ENCODE data around the gene RACK1. TPM values are rescaled to one million over a fixed set of nuclear protein-coding genes. Genes with fewer than 3 reads are reported as not detected.
A peak's percentile ranks its signal among the peaks of the same experiment; 100 is the strongest.

The RACK1 gene
- total RNA-seq, 1 donor from 2014 or later, result 628 TPM

DNA sequence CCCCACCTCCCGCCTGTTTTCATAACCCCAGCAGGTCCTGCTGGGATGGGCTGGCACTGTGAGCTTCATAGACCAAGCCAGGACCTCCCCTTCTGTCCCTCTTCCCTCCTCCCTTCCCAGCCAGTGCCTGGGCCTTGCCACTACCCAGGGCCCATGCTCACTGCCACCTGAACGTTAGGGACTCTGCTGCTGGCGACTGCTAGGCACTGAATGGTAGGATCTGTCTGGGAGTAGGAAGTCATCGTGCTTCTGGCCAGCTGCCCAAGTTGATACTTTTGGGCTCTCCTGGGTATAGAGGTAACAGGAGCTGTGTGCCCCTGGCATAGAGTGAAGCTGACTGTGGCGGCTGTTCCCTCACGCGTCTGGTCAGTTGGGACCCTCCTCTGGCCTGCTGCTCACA is 12.3 kb downstream of the RACK1 start:
- intact Hi-C loops (cut with micrococcal nuclease), result no loop called here
- no peak for DNase-seq
- no peak for TF ChIP-seq CTCF (IDR thresholded peaks at IDR 0.05; ENCODE audit: borderline replicate concordance)
- H3K27ac ChIP-seq (replicated peaks), result no peak overlapping the region
- no peaks in the 10 kb centered on the region for H3K27me3 ChIP-seq (ENCODE audit: low read depth)
- H3K36me3 ChIP-seq, result peaks cover 67% of the 10 kb centered on the region
- no peak overlapping the region for H3K4me3 ChIP-seq
- H3K9me3 ChIP-seq (replicated peaks), result no peaks in the 10 kb centered on the region
- no peaks in the 10 kb centered on the region for H3K4me1 ChIP-seq

DNA sequence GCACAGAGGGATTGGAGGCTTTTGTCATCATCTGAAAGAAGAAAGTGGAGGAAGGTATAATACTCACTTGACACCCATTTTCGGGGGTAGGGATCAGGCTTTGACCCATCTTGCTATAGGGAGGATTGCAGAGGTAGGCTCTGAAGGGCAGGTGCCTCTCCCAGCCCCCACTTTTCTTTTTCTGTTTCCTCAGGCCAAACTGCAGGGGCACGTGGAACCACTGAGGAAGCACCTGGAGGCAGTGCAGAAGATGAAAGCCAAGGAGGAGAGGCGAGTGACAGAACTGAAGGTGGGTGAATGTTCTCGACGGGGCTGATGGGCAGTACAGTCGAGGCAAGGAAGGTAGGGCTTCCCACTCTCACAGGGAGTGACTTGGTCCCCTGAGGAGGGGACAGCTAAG is 13.2 kb downstream of the RACK1 start:
- Histone ChIP-seq H3K4me1 (peaks cover 3% of the 10 kb centered on the region), H3K36me3 (peaks cover 58% of the 10 kb centered on the region), H3K27me3 (ENCODE audit: low read depth) (no peaks in the 10 kb centered on the region), H3K27ac (replicated peaks) (no peak overlapping the region), H3K4me3 (no peak overlapping the region), H3K9me3 (replicated peaks) (no peaks in the 10 kb centered on the region)
- DNase-seq, result no peak
- no peak for TF ChIP-seq CTCF (IDR thresholded peaks at IDR 0.05; ENCODE audit: borderline replicate concordance)
- intact Hi-C loops (cut with micrococcal nuclease), result no loop called here

- intact Hi-C loops (cut with micrococcal nuclease), result no loop called here
- Histone ChIP-seq H3K9me3 (replicated peaks) (no peaks in the 10 kb centered on the region), H3K27ac (replicated peaks) (no peak overlapping the region), H3K36me3 (peaks cover 53% of the 10 kb centered on the region), H3K27me3 (ENCODE audit: low read depth) (no peaks in the 10 kb centered on the region), H3K4me1 (peaks cover 7% of the 10 kb centered on the region), H3K4me3 (no peak overlapping the region)
- no peak for TF ChIP-seq CTCF (IDR thresholded peaks at IDR 0.05; ENCODE audit: borderline replicate concordance)
- DNase-seq, result no peak
Measured at GRCh38 chr5:181229996-181230395, 13.7 kb downstream of the RACK1 start.

GRCh38 chr5:181224390-181225229 is 19.1 kb downstream of the RACK1 start:
- intact Hi-C loops (cut with micrococcal nuclease), result no loop called here
- Histone ChIP-seq H3K27ac (replicated peaks) (peak overlapping the region; percentile 100), H3K9me3 (replicated peaks) (no peaks in the 10 kb centered on the region), H3K27me3 (ENCODE audit: low read depth) (no peaks in the 10 kb centered on the region), H3K4me1 (peaks cover 37% of the 10 kb centered on the region), H3K36me3 (peaks cover 10% of the 10 kb centered on the region), H3K4me3 (peak overlapping the region; percentile 96)
- no peak for DNase-seq
- TF ChIP-seq CTCF (IDR thresholded peaks at IDR 0.05; ENCODE audit: borderline replicate concordance), result no peak

- intact Hi-C loops (cut with micrococcal nuclease), result no loop called here
- DNase-seq, result no peak
- TF ChIP-seq CTCF (IDR thresholded peaks at IDR 0.05; ENCODE audit: borderline replicate concordance), result no peak
Measured at GRCh38 chr5:181223729-181224389, 19.8 kb downstream of the RACK1 start.

More at GRCh38 chr5:181223729-181224389, 19.8 kb downstream of the RACK1 start:
- peak overlapping the region; percentile 96 for H3K4me3 ChIP-seq
- peaks cover 37% of the 10 kb centered on the region for H3K4me1 ChIP-seq
- no peaks in the 10 kb centered on the region for H3K27me3 ChIP-seq (ENCODE audit: low read depth)
- H3K9me3 ChIP-seq (replicated peaks), result no peaks in the 10 kb centered on the region
- H3K27ac ChIP-seq (replicated peaks), result peak overlapping the region; percentile 100
- peaks cover 10% of the 10 kb centered on the region for H3K36me3 ChIP-seq

Data from left ventricle myocardium inferior (tissue), 1 donor.